HepG2 (cell line): Measurements from ENCODE around the gene FN1. TPM values are rescaled to one million over a fixed set of nuclear protein-coding genes. Genes with fewer than 3 reads are reported as not detected.

Experiments
- IRX3 ChIP-seq: sonication (generic); formaldehyde crosslinking; IDR thresholded peaks from 2 replicates; pipeline ENCODE4 v1.8.1; 2023; ENCODE audit warnings: mild to moderate bottlenecking, low read depth, missing genetic modification reagents, borderline replicate concordance
- JARID2 ChIP-seq: sonication (generic); formaldehyde crosslinking; IDR thresholded peaks from 2 replicates; pipeline ENCODE4 v1.8.1; 2023; ENCODE audit warnings: missing genetic modification reagents, inconsistent platforms; ENCODE audit not compliant: insufficient replicate concordance
- KAT7 ChIP-seq: IDR thresholded peaks from 2 replicates; pipeline ENCODE4 v1.6.1; 2018; ENCODE audit warnings: borderline replicate concordance, missing compliant biosample characterization
- MTA3 ChIP-seq: sonication (generic); formaldehyde crosslinking; IDR thresholded peaks from 2 replicates; pipeline ENCODE4 v1.4.0; 2020; ENCODE audit warnings: missing genetic modification reagents
- NFE2L1 ChIP-seq: sonication (generic); formaldehyde crosslinking; IDR thresholded peaks from 2 replicates; pipeline ENCODE4 v1.4.0; 2020; ENCODE audit warnings: missing genetic modification reagents, mild to moderate bottlenecking, borderline replicate concordance
- RXRA ChIP-seq: sonication (generic); formaldehyde crosslinking; IDR thresholded peaks from 2 replicates; pipeline ENCODE4 v1.5.1; 2020; ENCODE audit warnings: missing genetic modification reagents
- TOPORS ChIP-seq: sonication (generic); formaldehyde crosslinking; IDR thresholded peaks from 2 replicates; pipeline ENCODE4 v1.8.0; 2023; ENCODE audit warnings: mild to moderate bottlenecking, missing genetic modification reagents
- WIZ ChIP-seq: sonication (generic); formaldehyde crosslinking; IDR thresholded peaks from 2 replicates; pipeline ENCODE4 v1.5.1; 2020; ENCODE audit warnings: mild to moderate bottlenecking, missing genetic modification reagents
- ZNF34 ChIP-seq: sonication (generic); formaldehyde crosslinking; IDR thresholded peaks from 2 replicates; pipeline ENCODE4 v1.4.0; 2020; ENCODE audit warnings: mild to moderate bottlenecking, missing genetic modification reagents, borderline replicate concordance
- ZNF350 ChIP-seq: sonication (generic); formaldehyde crosslinking; IDR thresholded peaks from 2 replicates; pipeline ENCODE4 v1.4.0; 2020; ENCODE audit warnings: mild to moderate bottlenecking, low read depth, missing genetic modification reagents, borderline replicate concordance
- ZNF788 ChIP-seq: sonication (generic); formaldehyde crosslinking; IDR thresholded peaks from 2 replicates; pipeline ENCODE4 v1.5.0; 2020; ENCODE audit warnings: mild to moderate bottlenecking, missing genetic modification reagents, borderline replicate concordance
- polyA plus RNA-seq, 8 experiments: library from polyadenylated mRNA; depleted of rRNA in 3 of 8; stranded (reverse) in 7 of 8; unstranded in 1 of 8; fragments of >200 nt; fragmentation: Illumina TruSeq in 4 of 8; extraction: Trizol in 4 of 8; gene quantifications; 2 replicates each; pipeline versions ENCODE4 v1.2.1 to v1.2.3, GENCODE V29; 2011 to 2016; ENCODE audit warnings: low read depth in 4 of 8, missing spikeins in 1 of 8, mixed read lengths in 1 of 8; ENCODE audit not compliant: insufficient read depth in 1 of 8
- total RNA-seq, 5 experiments: library from RNA; depleted of rRNA; stranded (reverse); fragments of >200 nt; fragmentation: Illumina TruSeq; extraction: Trizol; gene quantifications; 2 replicates each; pipeline ENCODE4 v1.2.3, GENCODE V29; 2016; ENCODE audit warnings: low read depth in 1 of 5
- TF ChIP-seq, protein P1 (sequence below): sonication (generic); formaldehyde crosslinking; IDR thresholded peaks from 2 replicates; pipeline ENCODE4 v1.5.1; 2020; ENCODE audit warnings: mild to moderate bottlenecking, missing genetic modification reagents, borderline replicate concordance
- TF ChIP-seq, protein P2 (sequence below): sonication (generic); formaldehyde crosslinking; IDR thresholded peaks from 2 replicates; pipeline ENCODE4 v1.4.0; 2020; ENCODE audit warnings: missing genetic modification reagents, borderline replicate concordance
- TF ChIP-seq, protein P3 (sequence below): sonication (generic); formaldehyde crosslinking; IDR thresholded peaks from 2 replicates; pipeline ENCODE4 v1.4.0; 2020; ENCODE audit warnings: missing genetic modification reagents, borderline replicate concordance
- TF ChIP-seq, protein P4 (sequence below): sonication (generic); formaldehyde crosslinking; IDR thresholded peaks from 2 replicates; pipeline ENCODE4 v1.5.0; 2020; ENCODE audit warnings: missing genetic modification reagents, mild to moderate bottlenecking, borderline replicate concordance
- TF ChIP-seq, protein P5 (sequence below): sonication (generic); formaldehyde crosslinking; IDR thresholded peaks from 2 replicates; pipeline ENCODE4 v1.5.0; 2020; ENCODE audit warnings: missing genetic modification reagents
- TF ChIP-seq, protein P6 (sequence below): sonication (generic); formaldehyde crosslinking; IDR thresholded peaks from 2 replicates; pipeline ENCODE4 v1.8.1; 2022; ENCODE audit warnings: mild to moderate bottlenecking, missing genetic modification reagents

Gene FN1
- total and polyA plus RNA-seq, 2 of the 13 experiments (the other 11 are each of a cell fraction or from before 2014, with no cell fraction given), result 1,847 to 6,471 TPM

DNA sequence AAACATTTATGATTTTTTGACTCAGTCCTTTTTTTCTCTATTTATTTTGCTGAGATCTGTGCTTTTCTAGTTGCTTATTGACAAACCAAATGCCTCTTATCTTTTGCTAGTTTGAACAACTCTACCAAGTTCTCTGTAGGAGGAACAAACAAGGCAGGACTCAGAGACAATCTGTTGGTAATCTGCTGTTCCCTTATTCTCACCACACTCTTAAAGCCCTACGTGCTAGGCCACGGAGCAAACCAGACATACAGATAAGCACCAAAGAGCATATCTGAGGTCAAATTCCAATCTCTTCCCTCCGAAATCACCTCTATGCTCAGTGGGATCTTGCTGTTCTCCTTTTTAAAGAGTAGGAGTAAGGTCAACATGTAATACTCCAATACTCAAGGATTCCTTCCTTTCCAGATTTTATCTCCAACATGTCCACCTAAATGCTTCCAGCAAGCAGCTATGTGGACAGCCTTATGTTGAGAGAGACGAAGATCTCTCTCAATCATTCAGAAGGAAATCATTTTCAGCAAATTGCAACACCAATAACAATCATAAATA is 18.4 kb downstream of the FN1 start (continued):
- TF ChIP-seq, protein P1, sequence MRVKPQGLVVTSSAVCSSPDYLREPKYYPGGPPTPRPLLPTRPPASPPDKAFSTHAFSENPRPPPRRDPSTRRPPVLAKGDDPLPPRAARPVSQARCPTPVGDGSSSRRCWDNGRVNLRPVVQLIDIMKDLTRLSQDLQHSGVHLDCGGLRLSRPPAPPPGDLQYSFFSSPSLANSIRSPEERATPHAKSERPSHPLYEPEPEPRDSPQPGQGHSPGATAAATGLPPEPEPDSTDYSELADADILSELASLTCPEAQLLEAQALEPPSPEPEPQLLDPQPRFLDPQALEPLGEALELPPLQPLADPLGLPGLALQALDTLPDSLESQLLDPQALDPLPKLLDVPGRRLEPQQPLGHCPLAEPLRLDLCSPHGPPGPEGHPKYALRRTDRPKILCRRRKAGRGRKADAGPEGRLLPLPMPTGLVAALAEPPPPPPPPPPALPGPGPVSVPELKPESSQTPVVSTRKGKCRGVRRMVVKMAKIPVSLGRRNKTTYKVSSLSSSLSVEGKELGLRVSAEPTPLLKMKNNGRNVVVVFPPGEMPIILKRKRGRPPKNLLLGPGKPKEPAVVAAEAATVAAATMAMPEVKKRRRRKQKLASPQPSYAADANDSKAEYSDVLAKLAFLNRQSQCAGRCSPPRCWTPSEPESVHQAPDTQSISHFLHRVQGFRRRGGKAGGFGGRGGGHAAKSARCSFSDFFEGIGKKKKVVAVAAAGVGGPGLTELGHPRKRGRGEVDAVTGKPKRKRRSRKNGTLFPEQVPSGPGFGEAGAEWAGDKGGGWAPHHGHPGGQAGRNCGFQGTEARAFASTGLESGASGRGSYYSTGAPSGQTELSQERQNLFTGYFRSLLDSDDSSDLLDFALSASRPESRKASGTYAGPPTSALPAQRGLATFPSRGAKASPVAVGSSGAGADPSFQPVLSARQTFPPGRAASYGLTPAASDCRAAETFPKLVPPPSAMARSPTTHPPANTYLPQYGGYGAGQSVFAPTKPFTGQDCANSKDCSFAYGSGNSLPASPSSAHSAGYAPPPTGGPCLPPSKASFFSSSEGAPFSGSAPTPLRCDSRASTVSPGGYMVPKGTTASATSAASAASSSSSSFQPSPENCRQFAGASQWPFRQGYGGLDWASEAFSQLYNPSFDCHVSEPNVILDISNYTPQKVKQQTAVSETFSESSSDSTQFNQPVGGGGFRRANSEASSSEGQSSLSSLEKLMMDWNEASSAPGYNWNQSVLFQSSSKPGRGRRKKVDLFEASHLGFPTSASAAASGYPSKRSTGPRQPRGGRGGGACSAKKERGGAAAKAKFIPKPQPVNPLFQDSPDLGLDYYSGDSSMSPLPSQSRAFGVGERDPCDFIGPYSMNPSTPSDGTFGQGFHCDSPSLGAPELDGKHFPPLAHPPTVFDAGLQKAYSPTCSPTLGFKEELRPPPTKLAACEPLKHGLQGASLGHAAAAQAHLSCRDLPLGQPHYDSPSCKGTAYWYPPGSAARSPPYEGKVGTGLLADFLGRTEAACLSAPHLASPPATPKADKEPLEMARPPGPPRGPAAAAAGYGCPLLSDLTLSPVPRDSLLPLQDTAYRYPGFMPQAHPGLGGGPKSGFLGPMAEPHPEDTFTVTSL (CRISPR knock-in tag), result peak; percentile 95; the same call in 1 of the 2 replicates
- TF ChIP-seq JARID2 (no peak), WIZ (CRISPR knock-in tag) (no peak), IRX3 (CRISPR knock-in tag) (no peak), RXRA (CRISPR knock-in tag) (peak; percentile 82; the same call in 1 of the 2 replicates), ZNF34 (CRISPR knock-in tag) (no peak), KAT7 (CRISPR knock-in tag) (no peak), TOPORS (CRISPR knock-in tag) (peak; percentile 44; the same call in 1 of the 2 replicates), ZNF350 (CRISPR knock-in tag) (no peak), NFE2L1 (CRISPR knock-in tag) (no peak), MTA3 (CRISPR knock-in tag) (no peak), ZNF788 (0 out of 2 replicates have a peak, but pooled peaks have one; percentile 66)
- TF ChIP-seq, protein P2, sequence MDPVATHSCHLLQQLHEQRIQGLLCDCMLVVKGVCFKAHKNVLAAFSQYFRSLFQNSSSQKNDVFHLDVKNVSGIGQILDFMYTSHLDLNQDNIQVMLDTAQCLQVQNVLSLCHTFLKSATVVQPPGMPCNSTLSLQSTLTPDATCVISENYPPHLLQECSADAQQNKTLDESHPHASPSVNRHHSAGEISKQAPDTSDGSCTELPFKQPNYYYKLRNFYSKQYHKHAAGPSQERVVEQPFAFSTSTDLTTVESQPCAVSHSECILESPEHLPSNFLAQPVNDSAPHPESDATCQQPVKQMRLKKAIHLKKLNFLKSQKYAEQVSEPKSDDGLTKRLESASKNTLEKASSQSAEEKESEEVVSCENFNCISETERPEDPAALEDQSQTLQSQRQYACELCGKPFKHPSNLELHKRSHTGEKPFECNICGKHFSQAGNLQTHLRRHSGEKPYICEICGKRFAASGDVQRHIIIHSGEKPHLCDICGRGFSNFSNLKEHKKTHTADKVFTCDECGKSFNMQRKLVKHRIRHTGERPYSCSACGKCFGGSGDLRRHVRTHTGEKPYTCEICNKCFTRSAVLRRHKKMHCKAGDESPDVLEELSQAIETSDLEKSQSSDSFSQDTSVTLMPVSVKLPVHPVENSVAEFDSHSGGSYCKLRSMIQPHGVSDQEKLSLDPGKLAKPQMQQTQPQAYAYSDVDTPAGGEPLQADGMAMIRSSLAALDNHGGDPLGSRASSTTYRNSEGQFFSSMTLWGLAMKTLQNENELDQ (CRISPR knock-in tag), result no peak
- TF ChIP-seq, protein P3, sequence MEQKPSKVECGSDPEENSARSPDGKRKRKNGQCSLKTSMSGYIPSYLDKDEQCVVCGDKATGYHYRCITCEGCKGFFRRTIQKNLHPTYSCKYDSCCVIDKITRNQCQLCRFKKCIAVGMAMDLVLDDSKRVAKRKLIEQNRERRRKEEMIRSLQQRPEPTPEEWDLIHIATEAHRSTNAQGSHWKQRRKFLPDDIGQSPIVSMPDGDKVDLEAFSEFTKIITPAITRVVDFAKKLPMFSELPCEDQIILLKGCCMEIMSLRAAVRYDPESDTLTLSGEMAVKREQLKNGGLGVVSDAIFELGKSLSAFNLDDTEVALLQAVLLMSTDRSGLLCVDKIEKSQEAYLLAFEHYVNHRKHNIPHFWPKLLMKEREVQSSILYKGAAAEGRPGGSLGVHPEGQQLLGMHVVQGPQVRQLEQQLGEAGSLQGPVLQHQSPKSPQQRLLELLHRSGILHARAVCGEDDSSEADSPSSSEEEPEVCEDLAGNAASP (CRISPR knock-in tag), result peak; percentile 89
- TF ChIP-seq, protein P4, sequence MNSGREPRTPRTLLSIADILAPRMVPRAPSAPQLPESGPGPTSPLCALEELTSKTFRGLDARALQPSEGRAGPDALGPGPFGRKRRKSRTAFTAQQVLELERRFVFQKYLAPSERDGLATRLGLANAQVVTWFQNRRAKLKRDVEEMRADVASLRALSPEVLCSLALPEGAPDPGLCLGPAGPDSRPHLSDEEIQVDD (CRISPR knock-in tag), result no peak
- TF ChIP-seq, protein P5, sequence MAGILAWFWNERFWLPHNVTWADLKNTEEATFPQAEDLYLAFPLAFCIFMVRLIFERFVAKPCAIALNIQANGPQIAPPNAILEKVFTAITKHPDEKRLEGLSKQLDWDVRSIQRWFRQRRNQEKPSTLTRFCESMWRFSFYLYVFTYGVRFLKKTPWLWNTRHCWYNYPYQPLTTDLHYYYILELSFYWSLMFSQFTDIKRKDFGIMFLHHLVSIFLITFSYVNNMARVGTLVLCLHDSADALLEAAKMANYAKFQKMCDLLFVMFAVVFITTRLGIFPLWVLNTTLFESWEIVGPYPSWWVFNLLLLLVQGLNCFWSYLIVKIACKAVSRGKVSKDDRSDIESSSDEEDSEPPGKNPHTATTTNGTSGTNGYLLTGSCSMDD (CRISPR knock-in tag), result no peak
- TF ChIP-seq, protein P6, sequence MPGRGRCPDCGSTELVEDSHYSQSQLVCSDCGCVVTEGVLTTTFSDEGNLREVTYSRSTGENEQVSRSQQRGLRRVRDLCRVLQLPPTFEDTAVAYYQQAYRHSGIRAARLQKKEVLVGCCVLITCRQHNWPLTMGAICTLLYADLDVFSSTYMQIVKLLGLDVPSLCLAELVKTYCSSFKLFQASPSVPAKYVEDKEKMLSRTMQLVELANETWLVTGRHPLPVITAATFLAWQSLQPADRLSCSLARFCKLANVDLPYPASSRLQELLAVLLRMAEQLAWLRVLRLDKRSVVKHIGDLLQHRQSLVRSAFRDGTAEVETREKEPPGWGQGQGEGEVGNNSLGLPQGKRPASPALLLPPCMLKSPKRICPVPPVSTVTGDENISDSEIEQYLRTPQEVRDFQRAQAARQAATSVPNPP (CRISPR knock-in tag), result no peak
